Testis (tissue), 2 donors: ENCODE data around the gene CCDC152.

Experiments
- POLR2A ChIP-seq: fragments of 450-650 bp; IDR thresholded peaks from one replicate; pipeline ENCODE4 v1.6.1; 2017; ENCODE audit warnings: antibody characterized with exemption, mild to moderate bottlenecking, moderate library complexity
- TF ChIP-seq, protein P1 (sequence below), 3 experiments: fragments of 450-650 bp in 2 of 3; fragments of 200-600 bp in 1 of 3; sonication (generic) in 1 of 3; IDR thresholded peaks; one replicate each; pipeline ENCODE4 v1.5.1; 2016 to 2019; ENCODE audit warnings: antibody characterized with exemption in 3 of 3, mild to moderate bottlenecking in 2 of 3, moderate library complexity in 1 of 3

GRCh38 chr5:42750507-42750906 is 6.1 kb upstream of the CCDC152 start:
- TF ChIP-seq, protein P1, sequence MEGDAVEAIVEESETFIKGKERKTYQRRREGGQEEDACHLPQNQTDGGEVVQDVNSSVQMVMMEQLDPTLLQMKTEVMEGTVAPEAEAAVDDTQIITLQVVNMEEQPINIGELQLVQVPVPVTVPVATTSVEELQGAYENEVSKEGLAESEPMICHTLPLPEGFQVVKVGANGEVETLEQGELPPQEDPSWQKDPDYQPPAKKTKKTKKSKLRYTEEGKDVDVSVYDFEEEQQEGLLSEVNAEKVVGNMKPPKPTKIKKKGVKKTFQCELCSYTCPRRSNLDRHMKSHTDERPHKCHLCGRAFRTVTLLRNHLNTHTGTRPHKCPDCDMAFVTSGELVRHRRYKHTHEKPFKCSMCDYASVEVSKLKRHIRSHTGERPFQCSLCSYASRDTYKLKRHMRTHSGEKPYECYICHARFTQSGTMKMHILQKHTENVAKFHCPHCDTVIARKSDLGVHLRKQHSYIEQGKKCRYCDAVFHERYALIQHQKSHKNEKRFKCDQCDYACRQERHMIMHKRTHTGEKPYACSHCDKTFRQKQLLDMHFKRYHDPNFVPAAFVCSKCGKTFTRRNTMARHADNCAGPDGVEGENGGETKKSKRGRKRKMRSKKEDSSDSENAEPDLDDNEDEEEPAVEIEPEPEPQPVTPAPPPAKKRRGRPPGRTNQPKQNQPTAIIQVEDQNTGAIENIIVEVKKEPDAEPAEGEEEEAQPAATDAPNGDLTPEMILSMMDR (IDR thresholded peaks at IDR 0.05), result no peak
- TF ChIP-seq POLR2A, result no peak
